ENCODE results near the gene PRR12.

PRR12 gene

GRCh38 chr19:49587227-49587626 is 3.8 kb upstream of the PRR12 start:
- H3K4me1 ChIP-seq (ENCODE audit: control insufficient read depth in 1 of 2, insufficient read depth in 1 of 2, low read depth in 1 of 2, low read length in 1 of 2), result peaks cover 14 to 17% of the 10 kb centered on the region in 2 experiments
- no peaks in the 10 kb centered on the region for H3K9me3 ChIP-seq
- no peak overlapping the region for H3K27ac ChIP-seq
- H3K4me3 ChIP-seq (ENCODE audit: low read depth in 1 of 2, low read length in 1 of 2), result no peak overlapping the region
- H3K27me3 ChIP-seq, result no peaks in the 10 kb centered on the region
- no peaks in the 10 kb centered on the region for H3K36me3 ChIP-seq
- no peak for TF ChIP-seq CTCF (IDR thresholded peaks at IDR 0.05)

GRCh38 chr19:49588365-49589122 is 2.4 kb upstream of the PRR12 start:
- Histone ChIP-seq H3K36me3 (no peaks in the 10 kb centered on the region), H3K9me3 (no peaks in the 10 kb centered on the region), H3K27ac (no peak overlapping the region), H3K27me3 (no peaks in the 10 kb centered on the region), H3K4me1 (ENCODE audit: control insufficient read depth in 1 of 2, insufficient read depth in 1 of 2, low read depth in 1 of 2, low read length in 1 of 2) (peaks cover 24 to 30% of the 10 kb centered on the region in 2 experiments), H3K4me3 (ENCODE audit: low read depth in 1 of 2, low read length in 1 of 2) (no peak overlapping the region)
- no peak for TF ChIP-seq CTCF (IDR thresholded peaks at IDR 0.05)

- peaks cover 27 to 32% of the 10 kb centered on the region in 2 experiments for H3K4me1 ChIP-seq (ENCODE audit: control insufficient read depth in 1 of 2, insufficient read depth in 1 of 2, low read depth in 1 of 2, low read length in 1 of 2)
- peaks cover 4% of the 10 kb centered on the region for H3K36me3 ChIP-seq
- no peaks in the 10 kb centered on the region for H3K27me3 ChIP-seq
- no peaks in the 10 kb centered on the region for H3K9me3 ChIP-seq
- H3K27ac ChIP-seq, result peak overlapping the region; percentile 82
- peak overlapping the region in 1 of 2 experiments; percentile 88 for H3K4me3 ChIP-seq (ENCODE audit: low read depth in 1 of 2, low read length in 1 of 2)
- TF ChIP-seq CTCF (IDR thresholded peaks at IDR 0.05), result no peak
Observed at GRCh38 chr19:49589502-49589905, 1.5 kb upstream of the PRR12 start.

GRCh38 chr19:49590071-49590970 is 661 bp upstream of the PRR12 start:
- TF ChIP-seq CTCF (IDR thresholded peaks at IDR 0.05), result peak; percentile 11
- peak overlapping the region; percentile 82 for H3K27ac ChIP-seq
- H3K4me3 ChIP-seq (ENCODE audit: low read depth in 1 of 2, low read length in 1 of 2), result peak overlapping the region; percentile 76 to 88
- no peaks in the 10 kb centered on the region for H3K27me3 ChIP-seq
- peaks cover 13% of the 10 kb centered on the region for H3K36me3 ChIP-seq
- H3K4me1 ChIP-seq (ENCODE audit: control insufficient read depth in 1 of 2, insufficient read depth in 1 of 2, low read depth in 1 of 2, low read length in 1 of 2), result peaks cover 27 to 32% of the 10 kb centered on the region in 2 experiments
- no peaks in the 10 kb centered on the region for H3K9me3 ChIP-seq

GRCh38 chr19:49591731-49592485 is 926 bp downstream of the PRR12 start:
- H3K36me3 ChIP-seq, result peaks cover 29% of the 10 kb centered on the region
- peak overlapping the region; percentile 76 to 88 for H3K4me3 ChIP-seq (ENCODE audit: low read depth in 1 of 2, low read length in 1 of 2)
- peaks cover 27 to 32% of the 10 kb centered on the region in 2 experiments for H3K4me1 ChIP-seq (ENCODE audit: control insufficient read depth in 1 of 2, insufficient read depth in 1 of 2, low read depth in 1 of 2, low read length in 1 of 2)
- no peaks in the 10 kb centered on the region for H3K27me3 ChIP-seq
- H3K27ac ChIP-seq, result peak overlapping the region; percentile 82
- no peaks in the 10 kb centered on the region for H3K9me3 ChIP-seq
- TF ChIP-seq CTCF (IDR thresholded peaks at IDR 0.05), result no peak
